HCT116 (cell line): ENCODE data around the gene ZRANB1. TPM values are rescaled to one million over a fixed set of nuclear protein-coding genes. Genes with fewer than 3 reads are reported as not detected.

Experiments
- ATAC-seq: fragments of 200-7000 bp; cut with Tn5 transposase; 2 replicates; pipeline ENCODE4 v1.9.1; 2020; ENCODE audit warnings: mild to moderate bottlenecking, moderate library complexity
- BruUV-seq: library from RNA; stranded (reverse); fragments of 400-500 nt; replicated peaks from 2 replicates; lab custom pipeline; 2021; lab: Mats Ljungman, UMichigan
- CTCF ChIA-PET: fragments of 300-600 bp; sonication (Branson Sonifier 250); formaldehyde crosslinking; loops from one replicate; lab custom pipeline; 2021; ENCODE audit warnings: antibody characterized with exemption; lab: Charles Lee
- POLR2A ChIA-PET: fragments of 300-600, 350-600 bp; sonication (Branson Sonifier 250); formaldehyde crosslinking; loops from one replicate; lab custom pipeline; 2021; ENCODE audit warnings: antibody characterized with exemption; lab: Charles Lee
- RAD21 ChIA-PET, 2 experiments: fragments of 300-600 bp; sonication (Branson Sonifier 250); formaldehyde crosslinking; loops; one replicate each; lab custom pipeline; 2023; ENCODE audit warnings: low total read pairs in 2 of 2; ENCODE audit not compliant: uncharacterized antibody in 2 of 2, unreplicated experiment in 2 of 2, low non-redundant PET in 1 of 2; lab: Charles Lee
- DNase-seq: peaks from one replicate; pipeline ENCODE4 v3.0.0-alpha.2; 2010; ENCODE audit warnings: low read depth, low spot score
- H2AFZ ChIP-seq: fragments of 200-600 bp; shearing (Covaris generic), sonication (generic); 2 replicates; pipeline ENCODE4 v1.6.1; 2017; ENCODE audit warnings: low read depth, mixed run types, mixed read lengths, antibody characterized with exemption, low read length; ENCODE audit not compliant: poor library complexity, severe bottlenecking
- H3K27ac ChIP-seq: 2 replicates; pipeline ENCODE4 v1.5.1; 2012; ENCODE audit warnings: low read depth, low read length
- H3K27me3 ChIP-seq: fragments of 200-600 bp; sonication (generic); 2 replicates; pipeline ENCODE4 v1.6.1; 2016; ENCODE audit warnings: mixed run types, low read length, mixed read lengths; ENCODE audit not compliant: insufficient read depth
- H3K36me3 ChIP-seq, 2 experiments: fragments of 200-500 bp in 1 of 2; fragments of 200-600 bp in 1 of 2; sonication (Bioruptor generic) in 1 of 2; sonication (generic) in 1 of 2; 2 replicates each; pipeline versions ENCODE4 v1.5.1 to v1.6.1; 2014 to 2016; ENCODE audit warnings: low read length in 2 of 2, inconsistent platforms in 1 of 2, mixed read lengths in 1 of 2, mixed run types in 1 of 2; ENCODE audit not compliant: insufficient read depth in 2 of 2, control insufficient read depth in 1 of 2
- H3K4me1 ChIP-seq, 2 experiments: fragments of 200-600 bp in 1 of 2; sonication (generic) in 1 of 2; 2 replicates each; pipeline versions ENCODE4 v1.5.1 to v1.6.1; 2012 to 2017; ENCODE audit warnings: low read length in 2 of 2, inconsistent platforms in 1 of 2, mild to moderate bottlenecking in 1 of 2, mixed read lengths in 1 of 2, mixed run types in 1 of 2, moderate library complexity in 1 of 2; ENCODE audit not compliant: insufficient read depth in 2 of 2, control insufficient read depth in 1 of 2
- H3K4me2 ChIP-seq: fragments of 200-600 bp; sonication (generic); 2 replicates; pipeline ENCODE4 v1.6.1; 2017; ENCODE audit warnings: mixed run types, low read length, mixed read lengths
- H3K4me3 ChIP-seq, 2 experiments: fragments of 200-600 bp in 1 of 2; sonication (generic) in 1 of 2; replicated peaks in 1 of 2; 2 replicates each; pipeline ENCODE4 v1.5.1; 2011 to 2016; ENCODE audit warnings: low read length in 2 of 2, control low read depth in 1 of 2, low read depth in 1 of 2, mild to moderate bottlenecking in 1 of 2, mixed read lengths in 1 of 2, mixed run types in 1 of 2
- H3K79me2 ChIP-seq: fragments of 200-600 bp; sonication (generic); 2 replicates; pipeline ENCODE4 v1.6.1; 2017; ENCODE audit warnings: mild to moderate bottlenecking, mixed run types, low read length, moderate library complexity, mixed read lengths; ENCODE audit not compliant: insufficient read depth
- H3K9ac ChIP-seq: fragments of 200-600 bp; sonication (generic); 2 replicates; pipeline ENCODE4 v1.6.1; 2016; ENCODE audit warnings: low read length, mixed read lengths
- H3K9me2 ChIP-seq: fragments of 200-600 bp; sonication (generic), shearing (Covaris generic); 2 replicates; pipeline ENCODE4 v1.6.1; 2017; ENCODE audit warnings: mixed run types, mild to moderate bottlenecking, moderate library complexity; ENCODE audit not compliant: insufficient read depth
- H3K9me3 ChIP-seq, 2 experiments: fragments of 200-500 bp in 1 of 2; fragments of 200-600 bp in 1 of 2; sonication (Bioruptor generic) in 1 of 2; sonication (generic) in 1 of 2; 2 replicates each; pipeline ENCODE4 v1.6.1; 2014 to 2017; ENCODE audit warnings: low read length in 2 of 2, mixed read lengths in 2 of 2, inconsistent platforms in 1 of 2, low read depth in 1 of 2, mild to moderate bottlenecking in 1 of 2, mixed run types in 1 of 2, moderate library complexity in 1 of 2; ENCODE audit not compliant: control insufficient read depth in 1 of 2, insufficient read depth in 1 of 2
- H4K20me1 ChIP-seq: fragments of 200-600 bp; sonication (generic), shearing (Covaris generic); 2 replicates; pipeline ENCODE4 v1.6.1; 2017; ENCODE audit warnings: mixed run types, mild to moderate bottlenecking, moderate library complexity; ENCODE audit not compliant: insufficient read depth
- CEBPB ChIP-seq: IDR thresholded peaks from 2 replicates; pipeline ENCODE4 v1.6.1; 2012; ENCODE audit warnings: low read depth
- CTCF ChIP-seq, 3 experiments: fragments of 200-600 bp in 1 of 3; sonication (generic) in 1 of 3; IDR thresholded peaks in 2 of 3; conservative IDR thresholded peaks in 1 of 3; 2 replicates each; pipeline ENCODE4 v1.5.1; 2012 to 2017; ENCODE audit warnings: low read depth in 2 of 3, low read length in 2 of 3, antibody characterized with exemption in 1 of 3, borderline replicate concordance in 1 of 3, control low read depth in 1 of 3, mild to moderate bottlenecking in 1 of 3, mixed read lengths in 1 of 3, mixed run types in 1 of 3, moderate library complexity in 1 of 3; ENCODE audit not compliant: insufficient read depth in 1 of 3
- ELF1 ChIP-seq: IDR thresholded peaks from 2 replicates; pipeline ENCODE4 v1.6.1; 2012; ENCODE audit warnings: low read depth, borderline replicate concordance
- EZH2 ChIP-seq: fragments of 200-600 bp; sonication (generic); IDR thresholded peaks from 2 replicates; pipeline ENCODE4 v1.6.1; 2017; ENCODE audit warnings: antibody characterized with exemption, mixed run types
- FOSL1 ChIP-seq: IDR thresholded peaks from 2 replicates; pipeline ENCODE4 v1.6.1; 2012; ENCODE audit warnings: low read depth
- MAX ChIP-seq: IDR thresholded peaks from 2 replicates; pipeline ENCODE4 v1.6.1; 2012
- RAD21 ChIP-seq: IDR thresholded peaks from 2 replicates; pipeline ENCODE4 v1.6.1; 2012; ENCODE audit warnings: low read depth, mild to moderate bottlenecking
- REST ChIP-seq: IDR thresholded peaks from 2 replicates; pipeline ENCODE4 v1.6.1; 2012; ENCODE audit warnings: low read depth
- SIN3A ChIP-seq: IDR thresholded peaks from 2 replicates; pipeline ENCODE4 v1.6.1; 2012; ENCODE audit warnings: low read depth
- ZBTB33 ChIP-seq: IDR thresholded peaks from 2 replicates; pipeline ENCODE4 v1.6.1; 2011; ENCODE audit warnings: mild to moderate bottlenecking, low read length, moderate library complexity; ENCODE audit not compliant: insufficient replicate concordance; ENCODE audit errors: extremely low read depth
- ZNF274 ChIP-seq: fragments of 200-500 bp; sonication (Bioruptor generic); IDR thresholded peaks from 2 replicates; pipeline ENCODE4 v1.6.1; 2014; ENCODE audit warnings: mild to moderate bottlenecking, low read depth, low read length, inconsistent platforms
- intact Hi-C: fragments of 100-400 bp; cut with micrococcal nuclease; formaldehyde crosslinking; loops from 2 replicates; pipeline ENCODE4 v1.10.0; 2022
- total RNA-seq: library from RNA; stranded (reverse); gene quantifications from one replicate; pipeline ENCODE4 v1.2.1, GENCODE V29; 2021; ENCODE audit not compliant: unreplicated experiment

The ZRANB1 gene
- total RNA-seq, 1 experiment from 2014 or later, result 23.9 TPM

GRCh38 chr10:125002047-125002422 is 60.1 kb downstream of the ZRANB1 start:
- DNase-seq (no peak), ATAC-seq (no peak)
- Histone ChIP-seq H3K79me2 (peaks cover 30% of the 10 kb centered on the region; the same call in 1 of the 2 replicates), H3K36me3 (peaks cover 28 to 34% of the 10 kb centered on the region in 2 experiments), H3K4me3 (no peak overlapping the region), H3K9ac (no peak overlapping the region), H3K27ac (no peak overlapping the region), H3K4me1 (no peaks in the 10 kb centered on the region), H4K20me1 (peaks cover 11% of the 10 kb centered on the region; the same call in 1 of the 2 replicates), H3K9me2 (no peaks in the 10 kb centered on the region), H3K9me3 (no peaks in the 10 kb centered on the region), H3K27me3 (no peaks in the 10 kb centered on the region), H3K4me2 (no peak overlapping the region), H2AFZ (no peak overlapping the region)
- TF ChIP-seq SIN3A, result no peak
- no peak for TF ChIP-seq ZNF274
- TF ChIP-seq RAD21, result no peak
- TF ChIP-seq FOSL1, result no peak
- TF ChIP-seq EZH2, result no peak
- no peak for TF ChIP-seq CEBPB
- intact Hi-C loops, result no loop called here
- RAD21 ChIA-PET, result no interaction called here
- no TSS peak for BruUV-seq
- CTCF ChIA-PET, result no interaction called here
- POLR2A ChIA-PET, result no interaction called here

GRCh38 chr10:125002423-125003145 is 60.7 kb downstream of the ZRANB1 start:
- no peak overlapping the region for H3K4me3 ChIP-seq
- no peak overlapping the region for H3K27ac ChIP-seq
- H4K20me1 ChIP-seq, result peaks cover 14% of the 10 kb centered on the region; the same call in 1 of the 2 replicates
- no peak overlapping the region for H3K9ac ChIP-seq
- H2AFZ ChIP-seq, result no peak overlapping the region
- ChIA-PET RAD21 (no interaction called here), POLR2A (no interaction called here), CTCF (no interaction called here)
- ATAC-seq (no peak), DNase-seq (no peak)
- TF ChIP-seq CEBPB (no peak), FOSL1 (no peak), CTCF (IDR thresholded peaks at IDR 0.05 in 2 of 3, conservative IDR thresholded peaks at IDR 0.05 in 1 of 3; ENCODE audit: borderline replicate concordance in 1 of 3, insufficient read depth in 1 of 3, low read depth in 2 of 3, low read length in 2 of 3) (no peak), REST (no peak), MAX (no peak), ELF1 (no peak), ZBTB33 (no peak)
- no peaks in the 10 kb centered on the region for H3K9me3 ChIP-seq
- peaks cover 24 to 30% of the 10 kb centered on the region in 2 experiments for H3K36me3 ChIP-seq
- H3K9me2 ChIP-seq, result no peaks in the 10 kb centered on the region
- peaks cover 35% of the 10 kb centered on the region; the same call in 1 of the 2 replicates for H3K79me2 ChIP-seq
- no peaks in the 10 kb centered on the region for H3K27me3 ChIP-seq
- no peak overlapping the region for H3K4me2 ChIP-seq
- BruUV-seq, result no TSS peak
- intact Hi-C loops, result no loop called here
- no peaks in the 10 kb centered on the region for H3K4me1 ChIP-seq
